ENCODE results near the gene DENND2A.
"Not testable (repeated sequence)": the region's sequence is repeated elsewhere in the genome, so short reads cannot be mapped to it uniquely, and the experiment has no call there.

Gene DENND2A

DNA sequence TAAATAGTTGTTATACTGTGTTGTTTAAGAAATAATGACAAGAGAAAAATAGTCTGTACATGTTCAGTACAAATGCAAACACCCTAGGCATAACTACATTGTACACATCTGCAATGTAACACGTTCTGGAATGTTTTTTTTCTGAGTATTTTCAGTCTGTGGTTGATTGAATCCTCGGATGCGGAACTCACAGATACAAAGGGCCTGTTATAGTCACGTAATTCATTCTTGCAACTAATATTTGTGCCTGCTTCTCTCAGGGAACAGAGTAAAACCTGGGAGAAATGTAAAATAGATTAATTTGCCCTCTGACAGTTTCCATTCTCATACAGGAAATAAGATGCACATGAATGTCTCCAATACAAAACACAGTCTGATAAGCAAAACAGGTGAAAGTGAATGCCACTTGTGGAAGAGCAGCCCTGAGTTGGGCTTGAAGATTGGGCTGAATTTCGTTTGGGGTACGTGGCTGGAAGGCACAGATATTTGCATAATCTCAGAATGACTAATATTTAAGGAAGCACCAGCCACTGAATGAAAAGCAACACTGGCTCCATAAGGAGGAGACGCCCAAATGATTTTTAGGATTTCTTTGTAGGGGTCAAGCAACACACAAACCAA lies 19.1 kb downstream of the DENND2A start:
- DNase-seq, result no peak
- Histone ChIP-seq H3K36me3 (ENCODE audit: control insufficient read depth in 4 of 4, insufficient read depth in 4 of 4, low read length in 3 of 4) (no peaks in the 10 kb centered on the region), H3K27ac (ENCODE audit: insufficient read depth in 1 of 2, low read depth in 1 of 2, low read length in 2 of 2, poor library complexity in 1 of 2, severe bottlenecking in 2 of 2) (no peak overlapping the region), H3K4me3 (ENCODE audit: control insufficient read depth in 1 of 7, extremely low read depth in 1 of 7, insufficient read depth in 4 of 7, low read depth in 2 of 7, low read length in 6 of 7) (no peak overlapping the region), H3K9me3 (ENCODE audit: control extremely low read depth in 1 of 5, control insufficient read depth in 4 of 5, insufficient read depth in 2 of 5, low read depth in 1 of 5, low read length in 4 of 5) (no peaks in the 10 kb centered on the region), H3K4me1 (ENCODE audit: control extremely low read depth in 1 of 4, control insufficient read depth in 4 of 4, insufficient read depth in 4 of 4, low read length in 3 of 4) (no peaks in the 10 kb centered on the region), H3K27me3 (replicated peaks in 2 of 5; ENCODE audit: control insufficient read depth in 4 of 5, insufficient read depth in 5 of 5, low read length in 4 of 5) (peaks cover 0 to under 1% (median 0%) of the 10 kb centered on the region in 5 experiments)
- POLR2A ChIA-PET, result no interaction called here
- WGBS (ENCODE audit: insufficient coverage), result 80% methylated on average over 2 of the region's 7 CpGs
- CTCF ChIA-PET, result no interaction called here

DNA sequence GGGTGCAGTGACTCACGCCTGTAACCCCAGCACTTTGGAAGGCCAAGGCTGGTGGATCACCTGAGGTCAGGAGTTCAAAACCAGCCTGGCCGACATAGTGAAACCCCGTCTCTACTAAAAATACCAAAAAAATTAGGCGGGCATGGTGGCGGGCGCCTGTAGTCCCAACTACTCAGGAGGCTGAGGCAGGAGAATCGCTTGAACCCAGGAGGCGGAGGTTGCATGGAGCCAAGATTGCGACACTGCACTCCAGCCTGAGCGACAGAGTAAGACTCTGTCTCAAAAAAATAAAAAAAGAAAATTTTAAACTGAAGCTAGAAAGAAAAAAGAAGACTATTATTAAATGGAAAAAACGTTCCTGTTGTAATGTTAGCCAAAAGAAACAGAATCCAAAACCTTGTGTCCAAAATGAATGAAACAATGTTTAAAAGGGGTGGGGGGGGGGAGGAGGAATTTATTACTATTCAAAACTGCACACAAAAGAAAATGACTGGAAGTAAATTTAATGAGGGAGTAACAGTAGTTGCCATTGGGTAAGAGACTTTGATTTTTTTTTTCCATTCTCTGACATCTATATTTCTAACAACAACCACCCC lies 20.6 kb downstream of the DENND2A start:
- CTCF ChIA-PET; H3K36me3 ChIP-seq (ENCODE audit: control insufficient read depth in 4 of 4, insufficient read depth in 4 of 4, low read length in 3 of 4); POLR2A ChIA-PET; H3K9me3 ChIP-seq (ENCODE audit: control extremely low read depth in 1 of 5, control insufficient read depth in 4 of 5, insufficient read depth in 2 of 5, low read depth in 1 of 5, low read length in 4 of 5); H3K27ac ChIP-seq (ENCODE audit: insufficient read depth in 1 of 2, low read depth in 1 of 2, low read length in 2 of 2, poor library complexity in 1 of 2, severe bottlenecking in 2 of 2); DNase-seq; H3K27me3 ChIP-seq (replicated peaks in 2 of 5; ENCODE audit: control insufficient read depth in 4 of 5, insufficient read depth in 5 of 5, low read length in 4 of 5); H3K4me1 ChIP-seq (ENCODE audit: control extremely low read depth in 1 of 4, control insufficient read depth in 4 of 4, insufficient read depth in 4 of 4, low read length in 3 of 4); H3K4me3 ChIP-seq (ENCODE audit: control insufficient read depth in 1 of 7, extremely low read depth in 1 of 7, insufficient read depth in 4 of 7, low read depth in 2 of 7, low read length in 6 of 7): not testable (repeated sequence)
- 100% methylated on average over 8 of the region's 11 CpGs for WGBS (ENCODE audit: insufficient coverage)

DNA sequence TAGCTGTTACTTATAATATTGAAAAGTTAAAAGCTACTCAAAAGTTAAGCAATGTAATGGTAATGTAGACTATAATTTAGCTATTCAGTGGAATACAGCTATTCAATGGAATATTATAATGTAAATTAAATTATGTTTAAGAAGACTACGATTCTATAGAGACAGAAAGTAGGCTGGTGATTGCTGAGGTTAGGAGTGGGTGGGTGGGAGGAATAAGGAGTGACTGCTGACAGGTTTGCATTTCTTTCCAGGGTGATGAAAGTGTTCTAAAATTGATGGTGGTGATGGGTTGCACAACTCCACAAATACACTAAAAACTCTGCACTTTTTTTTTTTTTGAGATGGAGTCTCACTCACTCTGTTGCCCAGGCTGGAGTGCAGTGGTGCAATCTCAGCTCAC lies 21.4 kb downstream of the DENND2A start:
- Histone ChIP-seq H3K4me1 (ENCODE audit: control extremely low read depth in 1 of 4, control insufficient read depth in 4 of 4, insufficient read depth in 4 of 4, low read length in 3 of 4) (no peaks in the 10 kb centered on the region), H3K27me3 (replicated peaks in 2 of 5; ENCODE audit: control insufficient read depth in 4 of 5, insufficient read depth in 5 of 5, low read length in 4 of 5) (no peaks in the 10 kb centered on the region), H3K4me3 (ENCODE audit: control insufficient read depth in 1 of 7, extremely low read depth in 1 of 7, insufficient read depth in 4 of 7, low read depth in 2 of 7, low read length in 6 of 7) (no peak overlapping the region), H3K36me3 (ENCODE audit: control insufficient read depth in 4 of 4, insufficient read depth in 4 of 4, low read length in 3 of 4) (no peaks in the 10 kb centered on the region), H3K27ac (ENCODE audit: insufficient read depth in 1 of 2, low read depth in 1 of 2, low read length in 2 of 2, poor library complexity in 1 of 2, severe bottlenecking in 2 of 2) (no peak overlapping the region), H3K9me3 (ENCODE audit: control extremely low read depth in 1 of 5, control insufficient read depth in 4 of 5, insufficient read depth in 2 of 5, low read depth in 1 of 5, low read length in 4 of 5) (no peaks in the 10 kb centered on the region)
- DNase-seq, result no peak
- POLR2A ChIA-PET, result no interaction called here
- 100% methylated on average over 1 of the region's 1 CpG for WGBS (ENCODE audit: insufficient coverage)
- CTCF ChIA-PET, result interaction anchor here (0.8 to 0.9 kb wide), 2 partner anchors 8 to 75 kb away, joined by 3 read pairs; no protein-coding TSS in a partner anchor

GRCh38 chr7:140618306-140618705 lies 22.3 kb downstream of the DENND2A start:
- no peak for DNase-seq
- ChIA-PET CTCF (interaction anchor here (0.6 to 0.9 kb wide), 3 partner anchors 9 to 1016 kb away, joined by 3 to 4 read pairs (median 3); no protein-coding TSS in a partner anchor), POLR2A (no interaction called here)
- Histone ChIP-seq H3K4me1 (ENCODE audit: control extremely low read depth in 1 of 4, control insufficient read depth in 4 of 4, insufficient read depth in 4 of 4, low read length in 3 of 4) (no peaks in the 10 kb centered on the region), H3K36me3 (ENCODE audit: control insufficient read depth in 4 of 4, insufficient read depth in 4 of 4, low read length in 3 of 4) (no peaks in the 10 kb centered on the region), H3K4me3 (ENCODE audit: control insufficient read depth in 1 of 7, extremely low read depth in 1 of 7, insufficient read depth in 4 of 7, low read depth in 2 of 7, low read length in 6 of 7) (no peak overlapping the region), H3K27ac (ENCODE audit: insufficient read depth in 1 of 2, low read depth in 1 of 2, low read length in 2 of 2, poor library complexity in 1 of 2, severe bottlenecking in 2 of 2) (no peak overlapping the region), H3K27me3 (replicated peaks in 2 of 5; ENCODE audit: control insufficient read depth in 4 of 5, insufficient read depth in 5 of 5, low read length in 4 of 5) (peaks cover 0 to 2% (median 0%) of the 10 kb centered on the region in 5 experiments), H3K9me3 (ENCODE audit: control extremely low read depth in 1 of 5, control insufficient read depth in 4 of 5, insufficient read depth in 2 of 5, low read depth in 1 of 5, low read length in 4 of 5) (no peaks in the 10 kb centered on the region)
- WGBS (ENCODE audit: insufficient coverage), result 90% methylated on average over 2 of the region's 5 CpGs

DNA sequence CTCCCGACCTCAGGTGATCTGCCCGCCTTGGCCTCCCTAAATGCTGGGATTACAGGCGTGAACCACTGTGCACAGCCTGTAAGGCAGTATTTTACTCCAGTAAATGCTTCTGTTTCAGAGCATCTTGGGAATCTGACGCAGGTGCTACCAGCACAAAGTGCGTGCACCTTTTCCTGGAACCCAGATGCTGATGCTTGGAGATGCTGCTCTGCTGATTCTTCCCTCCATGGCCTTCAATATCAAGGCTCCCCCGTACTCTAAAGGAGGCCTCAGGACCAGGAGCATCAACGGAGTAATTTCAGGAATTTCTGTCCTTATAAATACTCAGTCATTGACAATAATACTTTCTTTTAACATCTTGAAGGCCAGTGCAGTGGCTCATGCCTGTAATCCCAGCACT lies 23.5 kb downstream of the DENND2A start:
- ChIA-PET CTCF (no interaction called here), POLR2A (interaction anchor here (0.6 kb wide), 1 partner anchor 15 kb away, joined by 5 read pairs; no protein-coding TSS in a partner anchor)
- WGBS (ENCODE audit: insufficient coverage), result 92% methylated on average over 7 of the region's 7 CpGs
- Histone ChIP-seq H3K4me3 (ENCODE audit: control insufficient read depth in 1 of 7, extremely low read depth in 1 of 7, insufficient read depth in 4 of 7, low read depth in 2 of 7, low read length in 6 of 7) (no peak overlapping the region), H3K36me3 (ENCODE audit: control insufficient read depth in 4 of 4, insufficient read depth in 4 of 4, low read length in 3 of 4) (no peaks in the 10 kb centered on the region), H3K27ac (ENCODE audit: insufficient read depth in 1 of 2, low read depth in 1 of 2, low read length in 2 of 2, poor library complexity in 1 of 2, severe bottlenecking in 2 of 2) (no peak overlapping the region), H3K9me3 (ENCODE audit: control extremely low read depth in 1 of 5, control insufficient read depth in 4 of 5, insufficient read depth in 2 of 5, low read depth in 1 of 5, low read length in 4 of 5) (no peaks in the 10 kb centered on the region), H3K27me3 (replicated peaks in 2 of 5; ENCODE audit: control insufficient read depth in 4 of 5, insufficient read depth in 5 of 5, low read length in 4 of 5) (peaks cover 0 to 2% (median 0%) of the 10 kb centered on the region in 5 experiments), H3K4me1 (ENCODE audit: control extremely low read depth in 1 of 4, control insufficient read depth in 4 of 4, insufficient read depth in 4 of 4, low read length in 3 of 4) (no peaks in the 10 kb centered on the region)
- DNase-seq, result no peak

DNA sequence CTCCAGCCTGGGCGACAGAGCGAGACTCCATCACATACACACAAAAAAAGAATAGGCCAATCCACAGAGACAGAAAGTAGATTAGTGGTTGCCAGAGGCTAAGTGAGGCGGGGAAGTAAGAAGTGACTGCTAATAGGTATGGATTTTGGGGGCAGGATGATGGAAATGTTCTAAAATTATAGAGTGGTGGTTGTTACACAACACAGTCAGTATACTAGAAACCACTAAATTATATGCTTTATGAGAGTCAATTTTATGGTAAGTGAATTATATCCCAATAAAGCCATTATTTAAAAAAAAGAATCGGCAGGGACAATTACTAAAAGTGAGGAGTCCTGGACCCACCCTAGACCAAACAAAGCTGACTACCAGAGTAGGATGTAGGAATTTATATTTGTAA lies 24.3 kb downstream of the DENND2A start:
- H3K4me3 ChIP-seq (ENCODE audit: control insufficient read depth in 1 of 7, extremely low read depth in 1 of 7, insufficient read depth in 4 of 7, low read depth in 2 of 7, low read length in 6 of 7), result no peak overlapping the region
- WGBS (ENCODE audit: insufficient coverage), result no CpG with 5 or more reads among the region's 4 CpGs
- POLR2A ChIA-PET, result interaction anchor here (0.6 kb wide), 1 partner anchor 16 kb away, joined by 5 read pairs; no protein-coding TSS in a partner anchor
- no peaks in the 10 kb centered on the region for H3K9me3 ChIP-seq (ENCODE audit: control extremely low read depth in 1 of 5, control insufficient read depth in 4 of 5, insufficient read depth in 2 of 5, low read depth in 1 of 5, low read length in 4 of 5)
- CTCF ChIA-PET, result no interaction called here
- no peaks in the 10 kb centered on the region for H3K4me1 ChIP-seq (ENCODE audit: control extremely low read depth in 1 of 4, control insufficient read depth in 4 of 4, insufficient read depth in 4 of 4, low read length in 3 of 4)
- peaks cover 0 to 2% (median 0%) of the 10 kb centered on the region in 5 experiments for H3K27me3 ChIP-seq (replicated peaks in 2 of 5; ENCODE audit: control insufficient read depth in 4 of 5, insufficient read depth in 5 of 5, low read length in 4 of 5)
- H3K36me3 ChIP-seq (ENCODE audit: control insufficient read depth in 4 of 4, insufficient read depth in 4 of 4, low read length in 3 of 4), result no peaks in the 10 kb centered on the region
- DNase-seq, result no peak
- H3K27ac ChIP-seq (ENCODE audit: insufficient read depth in 1 of 2, low read depth in 1 of 2, low read length in 2 of 2, poor library complexity in 1 of 2, severe bottlenecking in 2 of 2), result no peak overlapping the region

DNA sequence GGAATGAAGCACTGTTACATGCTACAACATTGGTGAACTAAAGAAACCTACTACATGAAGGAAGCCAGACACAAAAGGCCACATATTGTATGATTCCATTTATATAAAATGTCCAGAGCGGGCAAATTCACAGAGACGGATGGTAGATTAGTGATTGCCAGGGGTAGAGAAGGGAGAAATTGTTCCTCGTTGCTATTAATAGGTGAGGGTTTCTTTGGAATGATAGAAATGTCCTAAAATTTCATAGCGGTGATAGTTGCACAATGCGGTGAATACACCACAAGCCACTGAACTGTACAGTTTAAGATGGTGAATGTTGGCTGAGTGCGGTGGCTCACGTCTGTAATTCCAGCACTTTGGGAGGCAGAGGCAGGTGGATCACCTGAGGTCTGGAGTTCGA lies 29.0 kb downstream of the DENND2A start:
- ChIA-PET POLR2A (no interaction called here), CTCF (no interaction called here)
- Histone ChIP-seq H3K36me3 (ENCODE audit: control insufficient read depth in 4 of 4, insufficient read depth in 4 of 4, low read length in 3 of 4) (no peaks in the 10 kb centered on the region), H3K27me3 (replicated peaks in 2 of 5; ENCODE audit: control insufficient read depth in 4 of 5, insufficient read depth in 5 of 5, low read length in 4 of 5) (peaks cover 0 to 2% (median 0%) of the 10 kb centered on the region in 5 experiments), H3K27ac (ENCODE audit: insufficient read depth in 1 of 2, low read depth in 1 of 2, low read length in 2 of 2, poor library complexity in 1 of 2, severe bottlenecking in 2 of 2) (no peak overlapping the region), H3K4me3 (ENCODE audit: control insufficient read depth in 1 of 7, extremely low read depth in 1 of 7, insufficient read depth in 4 of 7, low read depth in 2 of 7, low read length in 6 of 7) (no peak overlapping the region), H3K9me3 (ENCODE audit: control extremely low read depth in 1 of 5, control insufficient read depth in 4 of 5, insufficient read depth in 2 of 5, low read depth in 1 of 5, low read length in 4 of 5) (no peaks in the 10 kb centered on the region), H3K4me1 (ENCODE audit: control extremely low read depth in 1 of 4, control insufficient read depth in 4 of 4, insufficient read depth in 4 of 4, low read length in 3 of 4) (no peaks in the 10 kb centered on the region)
- DNase-seq, result no peak
- 95% methylated on average over 5 of the region's 8 CpGs for WGBS (ENCODE audit: insufficient coverage)

All from common myeloid progenitor, CD34-positive (primary cell).